ENCODE data around the gene CAMSAP3. TPM values are rescaled to one million over a fixed set of nuclear protein-coding genes. Genes with fewer than 3 reads are reported as not detected.

The CAMSAP3 gene
- total and polyA plus RNA-seq, 10 of the 15 experiments (the other 5 are each of a cell fraction or from before 2014, with no cell fraction given), result 0.03 to 6.3 (median 0.72) TPM

GRCh38 chr19:7595466-7596133 is at the start of gene CAMSAP3 (continued):
- TF ChIP-seq POLR2A (IDR thresholded peaks at IDR 0.05; ENCODE audit: low read depth, low read length) (no peak), GABPA (IDR thresholded peaks at IDR 0.05; ENCODE audit: low read depth) (no peak), MTA3 (IDR thresholded peaks at IDR 0.05; ENCODE audit: borderline replicate concordance, low read length) (no peak), IKZF1 (conservative IDR thresholded peaks at IDR 0.05) (no peak; the same call in 1 of the 2 replicates), FOS (IDR thresholded peaks at IDR 0.05; ENCODE audit: borderline replicate concordance, extremely low read depth, insufficient read length) (no peak), WRNIP1 (IDR thresholded peaks at IDR 0.05; ENCODE audit: borderline replicate concordance, low read depth, low read length) (no peak), CBFB (IDR thresholded peaks at IDR 0.05; ENCODE audit: low read depth) (no peak), LARP7 (IDR thresholded peaks at IDR 0.05) (0 out of 2 replicates have a peak, but pooled peaks have one; percentile 33), SRF (IDR thresholded peaks at IDR 0.05; ENCODE audit: low read depth in 2 of 2, low read length in 2 of 2) (no peak), SP1 (IDR thresholded peaks at IDR 0.05; ENCODE audit: low read depth, low read length) (no peak), SREBF2 (IDR thresholded peaks at IDR 0.05; ENCODE audit: low read length) (no peak), ZBED1 (IDR thresholded peaks at IDR 0.05; ENCODE audit: borderline replicate concordance) (no peak), RB1 (IDR thresholded peaks at IDR 0.05; ENCODE audit: borderline replicate concordance) (no peak), MEF2B (IDR thresholded peaks at IDR 0.05; ENCODE audit: partially characterized antibody, poor library complexity, severe bottlenecking) (no peak), ZNF384 (IDR thresholded peaks at IDR 0.05; ENCODE audit: borderline replicate concordance, low read depth, low read length) (no peak), ZZZ3 (IDR thresholded peaks at IDR 0.05; ENCODE audit: control insufficient read depth, insufficient read length, low read depth) (no peak), TCF7 (IDR thresholded peaks at IDR 0.05; ENCODE audit: borderline replicate concordance) (no peak), BHLHE40 (IDR thresholded peaks at IDR 0.05; ENCODE audit: borderline replicate concordance in 1 of 2, low read depth in 2 of 2, low read length in 1 of 2) (no peak), SMARCA5 (IDR thresholded peaks at IDR 0.05) (peak; percentile 22; the same call in 1 of the 2 replicates), GATAD2B (conservative IDR thresholded peaks at IDR 0.05; ENCODE audit: low read depth) (0 out of 2 replicates have a peak, but pooled peaks have one; percentile 25), NFXL1 (IDR thresholded peaks at IDR 0.05; ENCODE audit: borderline replicate concordance) (no peak), SIX5 (IDR thresholded peaks at IDR 0.05; ENCODE audit: low read depth, low read length, severe bottlenecking) (no peak)
- TF ChIP-seq, protein P1, sequence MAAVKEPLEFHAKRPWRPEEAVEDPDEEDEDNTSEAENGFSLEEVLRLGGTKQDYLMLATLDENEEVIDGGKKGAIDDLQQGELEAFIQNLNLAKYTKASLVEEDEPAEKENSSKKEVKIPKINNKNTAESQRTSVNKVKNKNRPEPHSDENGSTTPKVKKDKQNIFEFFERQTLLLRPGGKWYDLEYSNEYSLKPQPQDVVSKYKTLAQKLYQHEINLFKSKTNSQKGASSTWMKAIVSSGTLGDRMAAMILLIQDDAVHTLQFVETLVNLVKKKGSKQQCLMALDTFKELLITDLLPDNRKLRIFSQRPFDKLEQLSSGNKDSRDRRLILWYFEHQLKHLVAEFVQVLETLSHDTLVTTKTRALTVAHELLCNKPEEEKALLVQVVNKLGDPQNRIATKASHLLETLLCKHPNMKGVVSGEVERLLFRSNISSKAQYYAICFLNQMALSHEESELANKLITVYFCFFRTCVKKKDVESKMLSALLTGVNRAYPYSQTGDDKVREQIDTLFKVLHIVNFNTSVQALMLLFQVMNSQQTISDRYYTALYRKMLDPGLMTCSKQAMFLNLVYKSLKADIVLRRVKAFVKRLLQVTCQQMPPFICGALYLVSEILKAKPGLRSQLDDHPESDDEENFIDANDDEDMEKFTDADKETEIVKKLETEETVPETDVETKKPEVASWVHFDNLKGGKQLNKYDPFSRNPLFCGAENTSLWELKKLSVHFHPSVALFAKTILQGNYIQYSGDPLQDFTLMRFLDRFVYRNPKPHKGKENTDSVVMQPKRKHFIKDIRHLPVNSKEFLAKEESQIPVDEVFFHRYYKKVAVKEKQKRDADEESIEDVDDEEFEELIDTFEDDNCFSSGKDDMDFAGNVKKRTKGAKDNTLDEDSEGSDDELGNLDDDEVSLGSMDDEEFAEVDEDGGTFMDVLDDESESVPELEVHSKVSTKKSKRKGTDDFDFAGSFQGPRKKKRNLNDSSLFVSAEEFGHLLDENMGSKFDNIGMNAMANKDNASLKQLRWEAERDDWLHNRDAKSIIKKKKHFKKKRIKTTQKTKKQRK (IDR thresholded peaks at IDR 0.05; ENCODE audit: low read depth, low read length), result no peak
- TF ChIP-seq, protein P2, sequence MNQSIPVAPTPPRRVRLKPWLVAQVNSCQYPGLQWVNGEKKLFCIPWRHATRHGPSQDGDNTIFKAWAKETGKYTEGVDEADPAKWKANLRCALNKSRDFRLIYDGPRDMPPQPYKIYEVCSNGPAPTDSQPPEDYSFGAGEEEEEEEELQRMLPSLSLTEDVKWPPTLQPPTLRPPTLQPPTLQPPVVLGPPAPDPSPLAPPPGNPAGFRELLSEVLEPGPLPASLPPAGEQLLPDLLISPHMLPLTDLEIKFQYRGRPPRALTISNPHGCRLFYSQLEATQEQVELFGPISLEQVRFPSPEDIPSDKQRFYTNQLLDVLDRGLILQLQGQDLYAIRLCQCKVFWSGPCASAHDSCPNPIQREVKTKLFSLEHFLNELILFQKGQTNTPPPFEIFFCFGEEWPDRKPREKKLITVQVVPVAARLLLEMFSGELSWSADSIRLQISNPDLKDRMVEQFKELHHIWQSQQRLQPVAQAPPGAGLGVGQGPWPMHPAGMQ (IDR thresholded peaks at IDR 0.05; ENCODE audit: borderline replicate concordance), result no peak
